Spleen (tissue), 11 donors: ENCODE data around the gene CAMK1D. TPM values are rescaled to one million over a fixed set of nuclear protein-coding genes. Genes with fewer than 3 reads are reported as not detected.

Experiments
- DNase-seq: peaks from one replicate; pipeline ENCODE4 v3.0.0-alpha.2; 2020
- H3K27ac ChIP-seq, 8 donors: fragments of 200-600 bp; sonication (generic) in 7 of 8; 1 replicate in 4 of 8; 2 replicates in 4 of 8; pipeline versions ENCODE4 v1.5.0 to v1.8.0; 2016 to 2021; ENCODE audit warnings: inconsistent platforms in 4 of 8, mild to moderate bottlenecking in 4 of 8, moderate library complexity in 1 of 8
- H3K27me3 ChIP-seq, 7 donors: fragments of 200-600 bp; sonication (generic) in 6 of 7; replicated peaks in 1 of 7; 1 replicate in 4 of 7; 2 replicates in 3 of 7; pipeline versions ENCODE4 v1.5.0 to v1.8.0; 2016 to 2021; ENCODE audit warnings: inconsistent platforms in 3 of 7, mild to moderate bottlenecking in 1 of 7
- H3K36me3 ChIP-seq, 6 donors: fragments of 200-600 bp; sonication (generic) in 5 of 6; 1 replicate in 4 of 6; 2 replicates in 2 of 6; pipeline versions ENCODE4 v1.5.0 to v1.8.0; 2016 to 2021; ENCODE audit warnings: inconsistent platforms in 2 of 6
- H3K4me1 ChIP-seq, 6 donors: fragments of 200-600 bp; sonication (generic) in 5 of 6; 1 replicate in 3 of 6; 2 replicates in 3 of 6; pipeline versions ENCODE4 v1.5.0 to v1.8.0; 2016 to 2021; ENCODE audit warnings: inconsistent platforms in 3 of 6
- H3K4me3 ChIP-seq, 8 donors: fragments of 200-600 bp; sonication (generic) in 7 of 8; 1 replicate in 4 of 8; 2 replicates in 4 of 8; pipeline versions ENCODE4 v1.5.0 to v1.8.0; 2016 to 2021; ENCODE audit warnings: inconsistent platforms in 4 of 8, mild to moderate bottlenecking in 4 of 8, moderate library complexity in 2 of 8
- H3K9me3 ChIP-seq, 8 donors: fragments of 200-600 bp; sonication (generic) in 7 of 8; 1 replicate in 4 of 8; 2 replicates in 4 of 8; pipeline versions ENCODE4 v1.5.0 to v1.8.0; 2016 to 2021; ENCODE audit warnings: inconsistent platforms in 4 of 8
- POLR2A ChIP-seq, 3 donors: fragments of 450-650 bp; IDR thresholded peaks; one replicate each; pipeline ENCODE4 v1.5.1; 2017; ENCODE audit warnings: antibody characterized with exemption in 3 of 3, mild to moderate bottlenecking in 1 of 3
- POLR2AphosphoS5 ChIP-seq, 3 donors: sonication (generic); formaldehyde crosslinking; IDR thresholded peaks; one replicate each; pipeline ENCODE4 v1.5.1; 2017; ENCODE audit warnings: antibody characterized with exemption in 3 of 3
- WGBS, 5 donors: extraction: QIAGEN DNeasy Blood & Tissue Kit in 3 of 5; methylation state at CpG; one replicate each; pipeline versions ENCODE4 v1.1.5 to v1.1.7; 2013 to 2018; 5-methylcytosine and 5-hydroxymethylcytosine counted together
- intact Hi-C: fragments of 100-400 bp; cut with DNase I; formaldehyde crosslinking; loops from one replicate; pipeline ENCODE4 v1.15.0; 2023; ENCODE audit warnings: low total_unique reads
- polyA plus RNA-seq, 3 donors: library from polyadenylated mRNA; stranded (reverse); fragments of 200-250 nt; gene quantifications; one replicate each; pipeline ENCODE4 v1.2.1, GENCODE V29; 2013
- total RNA-seq, 7 donors: library from RNA; depleted of rRNA in 3 of 7; stranded (reverse); fragments of >200 nt in 3 of 7; fragmentation: NEBNext Ultra II Directional in 4 of 7; extraction: Animal tissue kit (Norgen Biotek cat#: 25700) in 4 of 7; gene quantifications; one replicate each; pipeline versions ENCODE4 v1.1.0 to v1.2.1, GENCODE V29; 2016 to 2021
- TF ChIP-seq, protein P1 (sequence below), 11 experiments: fragments of 200-600 bp in 7 of 11; fragments of 450-650 bp in 4 of 11; sonication (generic) in 4 of 11; IDR thresholded peaks in 8 of 11; conservative IDR thresholded peaks in 3 of 11; 1 replicate in 7 of 11; 2 replicates in 4 of 11; pipeline versions ENCODE4 v1.4.0 to v1.8.0; 2016 to 2021; ENCODE audit warnings: antibody characterized with exemption in 11 of 11, inconsistent platforms in 4 of 11, mild to moderate bottlenecking in 1 of 11
- donor health status: healthy with polysubstance abuse.
- donor health status: DM: no; HTN: no; CAD: no; lungs with moderate emphysema.
- donor health status: DM: no; HTN: no; CAD: no.
- donor health status: Bipolar disorder and iron deficiency.
- donor health status: healthy.
- donor health status: DM: no; HTN: no; CAD: no.
- donor health status: DM: yes; HTN: yes; CAD: no.

Gene CAMK1D
- total and polyA plus RNA-seq, 10 donors = 6.8 to 34.5 (median 20.0) TPM

DNA sequence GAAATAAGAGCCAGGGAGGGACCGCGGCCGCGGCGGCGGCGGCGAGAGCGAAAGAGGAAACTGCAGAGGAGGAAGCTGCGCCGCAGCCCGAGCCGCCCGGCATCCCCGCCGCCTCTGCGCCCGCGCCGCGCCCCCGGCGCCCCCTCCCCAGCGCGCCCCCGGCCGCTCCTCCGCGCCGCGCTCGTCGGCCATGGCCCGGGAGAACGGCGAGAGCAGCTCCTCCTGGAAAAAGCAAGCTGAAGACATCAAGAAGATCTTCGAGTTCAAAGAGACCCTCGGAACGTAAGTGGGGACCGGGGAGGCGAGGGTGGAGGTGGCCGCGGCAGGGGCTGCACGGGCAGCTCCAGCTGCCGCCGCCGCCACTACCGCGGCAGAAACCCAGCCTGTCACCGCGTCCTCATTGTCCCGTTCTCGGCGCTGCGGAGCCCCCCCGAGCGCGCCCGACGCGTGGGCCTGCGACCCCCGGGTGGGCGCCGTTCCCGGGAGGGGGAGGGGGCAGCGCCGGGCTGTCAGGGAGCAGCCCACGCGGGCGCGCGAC lies 351 bp downstream of the CAMK1D start:
- intact Hi-C loops = no loop called here
- Histone ChIP-seq H3K4me3 (peak overlapping the region; percentile 81 to 98 (median 89)), H3K36me3 (no peaks in the 10 kb centered on the region), H3K4me1 (peaks cover 9 to 74% (median 39%) of the 10 kb centered on the region in 6 donors), H3K9me3 (no peaks in the 10 kb centered on the region), H3K27me3 (peaks cover 0 to 9% (median 0%) of the 10 kb centered on the region in 7 donors), H3K27ac (peak overlapping the region; percentile 75 to 97 (median 90))
- WGBS, 5 donors = 0 to 1% (median 0%) methylated on average over 9 to 73 of the region's 73 CpGs
- peak; percentile 89 for DNase-seq
- peak in 1 of 3 donors; percentile 50 for TF ChIP-seq POLR2A (IDR thresholded peaks at IDR 0.05)
- no peak for TF ChIP-seq POLR2AphosphoS5 (IDR thresholded peaks at IDR 0.05)

DNA sequence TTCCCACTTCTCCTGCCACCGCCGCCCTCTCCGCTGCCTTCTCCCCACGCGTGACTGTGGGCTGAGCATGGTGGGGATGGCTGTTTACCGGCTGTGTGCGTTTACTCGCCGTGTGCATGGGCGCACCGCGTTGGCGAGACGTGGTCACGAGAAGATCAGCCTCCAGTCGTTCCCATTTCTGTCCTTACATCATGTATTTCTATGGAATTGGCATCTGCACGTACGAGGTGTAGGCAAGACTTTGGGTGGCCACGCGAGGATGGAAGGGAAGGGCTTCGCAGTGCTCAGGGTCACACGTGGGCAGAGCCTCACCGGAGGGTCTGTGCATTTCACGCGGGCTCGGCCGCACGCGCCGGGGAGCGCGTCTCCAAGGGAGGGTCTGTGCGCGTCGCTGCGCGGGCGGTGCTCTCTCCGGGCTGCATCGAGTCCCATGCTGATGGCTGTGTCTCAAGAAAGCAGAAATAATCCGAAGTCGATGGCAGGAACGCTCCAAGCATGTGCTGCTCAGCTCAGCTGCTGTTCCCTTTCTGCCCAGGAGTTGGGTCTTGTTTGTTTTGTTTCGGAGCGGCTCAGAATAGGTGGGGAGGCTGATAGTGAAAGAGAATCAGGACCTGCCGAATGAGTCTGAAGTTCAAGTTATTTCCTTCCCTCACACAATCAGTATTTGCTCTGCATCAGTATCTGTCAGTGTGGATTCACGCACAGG lies 973 bp downstream of the CAMK1D start:
- Histone ChIP-seq H3K27me3 (peaks cover 0 to 9% (median 0%) of the 10 kb centered on the region in 7 donors), H3K9me3 (no peaks in the 10 kb centered on the region), H3K4me1 (peaks cover 9 to 71% (median 39%) of the 10 kb centered on the region in 6 donors), H3K36me3 (no peaks in the 10 kb centered on the region), H3K27ac (peak overlapping the region; percentile 75 to 97 (median 90)), H3K4me3 (peak overlapping the region; percentile 81 to 98 (median 89))
- intact Hi-C loops = no loop called here
- TF ChIP-seq, protein P1, sequence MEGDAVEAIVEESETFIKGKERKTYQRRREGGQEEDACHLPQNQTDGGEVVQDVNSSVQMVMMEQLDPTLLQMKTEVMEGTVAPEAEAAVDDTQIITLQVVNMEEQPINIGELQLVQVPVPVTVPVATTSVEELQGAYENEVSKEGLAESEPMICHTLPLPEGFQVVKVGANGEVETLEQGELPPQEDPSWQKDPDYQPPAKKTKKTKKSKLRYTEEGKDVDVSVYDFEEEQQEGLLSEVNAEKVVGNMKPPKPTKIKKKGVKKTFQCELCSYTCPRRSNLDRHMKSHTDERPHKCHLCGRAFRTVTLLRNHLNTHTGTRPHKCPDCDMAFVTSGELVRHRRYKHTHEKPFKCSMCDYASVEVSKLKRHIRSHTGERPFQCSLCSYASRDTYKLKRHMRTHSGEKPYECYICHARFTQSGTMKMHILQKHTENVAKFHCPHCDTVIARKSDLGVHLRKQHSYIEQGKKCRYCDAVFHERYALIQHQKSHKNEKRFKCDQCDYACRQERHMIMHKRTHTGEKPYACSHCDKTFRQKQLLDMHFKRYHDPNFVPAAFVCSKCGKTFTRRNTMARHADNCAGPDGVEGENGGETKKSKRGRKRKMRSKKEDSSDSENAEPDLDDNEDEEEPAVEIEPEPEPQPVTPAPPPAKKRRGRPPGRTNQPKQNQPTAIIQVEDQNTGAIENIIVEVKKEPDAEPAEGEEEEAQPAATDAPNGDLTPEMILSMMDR (IDR thresholded peaks at IDR 0.05 in 8 of 11, conservative IDR thresholded peaks at IDR 0.05 in 3 of 11) = peak in 6 of 11 experiments; percentile 9 to 51 (median 36)
- TF ChIP-seq POLR2A (IDR thresholded peaks at IDR 0.05) (peak in 1 of 3 donors; percentile 23), POLR2AphosphoS5 (IDR thresholded peaks at IDR 0.05) (peak; percentile 35 to 79 (median 72))
- 0% methylated on average over 25 to 47 of the region's 47 CpGs for WGBS, 5 donors
- DNase-seq = peak; percentile 89

DNA sequence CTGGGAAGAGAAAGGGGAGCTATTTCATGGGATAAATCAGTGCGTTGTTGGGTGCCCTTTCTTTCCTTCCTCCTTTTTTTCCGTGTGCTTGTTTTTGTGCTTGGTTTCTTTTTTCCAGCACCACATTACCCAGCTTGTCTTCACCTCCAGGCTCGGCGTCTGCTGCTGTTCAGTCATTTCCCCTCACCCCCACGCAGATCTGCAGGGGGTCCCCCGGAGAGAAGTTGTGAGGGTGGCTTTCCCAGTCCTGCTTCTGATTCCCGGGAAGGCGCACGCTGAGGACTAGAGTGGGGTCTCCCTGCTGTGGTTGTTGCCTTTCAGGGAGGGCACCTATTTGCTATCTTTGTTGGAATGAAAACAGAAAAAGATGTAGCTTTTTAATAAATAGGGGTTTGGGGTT lies 1.6 kb downstream of the CAMK1D start:
- no peak for TF ChIP-seq POLR2A (IDR thresholded peaks at IDR 0.05)
- TF ChIP-seq, protein P1 (IDR thresholded peaks at IDR 0.05 in 8 of 11, conservative IDR thresholded peaks at IDR 0.05 in 3 of 11) = no peak
- no peak for TF ChIP-seq POLR2AphosphoS5 (IDR thresholded peaks at IDR 0.05)
- WGBS, 5 donors = 17 to 24% (median 21%) methylated on average over 9 of the region's 9 CpGs
- intact Hi-C loops = no loop called here
- peak overlapping the region in 7 of 8 donors; percentile 19 to 97 (median 94) for H3K27ac ChIP-seq
- peaks cover 0 to 9% (median 0%) of the 10 kb centered on the region in 7 donors for H3K27me3 ChIP-seq
- H3K9me3 ChIP-seq = no peaks in the 10 kb centered on the region
- H3K36me3 ChIP-seq = no peaks in the 10 kb centered on the region
- peaks cover 9 to 73% (median 39%) of the 10 kb centered on the region in 6 donors for H3K4me1 ChIP-seq
- peak overlapping the region; percentile 81 to 98 (median 89) for H3K4me3 ChIP-seq
- DNase-seq = no peak

DNA sequence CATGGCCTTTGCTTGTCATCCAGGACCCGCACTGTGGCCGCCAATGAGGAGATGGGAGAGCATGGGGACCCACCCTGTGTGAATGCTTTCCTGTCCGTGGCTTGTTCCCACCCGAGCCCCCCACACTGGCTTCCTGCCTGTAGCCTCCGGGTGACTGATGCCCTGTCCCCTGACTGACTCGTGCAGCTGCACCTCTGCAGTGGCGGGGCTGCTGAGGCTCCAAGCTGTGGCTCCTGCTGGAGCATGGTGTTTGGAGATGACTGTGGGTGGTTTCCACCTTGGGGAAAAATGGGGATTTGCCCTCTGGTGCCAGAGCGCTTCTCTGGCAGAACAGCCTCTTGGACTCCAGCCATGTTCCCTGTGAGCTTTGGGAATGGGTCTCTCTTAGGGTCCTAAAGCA lies 2.1 kb downstream of the CAMK1D start:
- intact Hi-C loops = no loop called here
- DNase-seq = peak; percentile 80
- Histone ChIP-seq H3K4me1 (peaks cover 9 to 77% (median 39%) of the 10 kb centered on the region in 6 donors), H3K36me3 (no peaks in the 10 kb centered on the region), H3K27me3 (peaks cover 0 to 9% (median 0%) of the 10 kb centered on the region in 7 donors), H3K4me3 (peak overlapping the region in 4 of 8 donors; percentile 81 to 98 (median 86)), H3K9me3 (no peaks in the 10 kb centered on the region), H3K27ac (peak overlapping the region in 3 of 8 donors; percentile 95 to 97 (median 96))
- WGBS, 5 donors = 37 to 50% (median 47%) methylated on average over 7 to 8 of the region's 8 CpGs
- TF ChIP-seq, protein P1 (IDR thresholded peaks at IDR 0.05 in 8 of 11, conservative IDR thresholded peaks at IDR 0.05 in 3 of 11) = no peak
- TF ChIP-seq POLR2A (IDR thresholded peaks at IDR 0.05) (no peak), POLR2AphosphoS5 (IDR thresholded peaks at IDR 0.05) (peak in 2 of 3 donors; percentile 12 to 28)
